HCT116 (cell line): Measurements from ENCODE around the gene NSF. TPM values are rescaled to one million over a fixed set of nuclear protein-coding genes. Genes with fewer than 3 reads are reported as not detected.

ENCODE experiments used
- ATAC-seq: fragments of 200-7000 bp; cut with Tn5 transposase; 2 replicates; pipeline ENCODE4 v1.9.1; 2020; ENCODE audit warnings: mild to moderate bottlenecking, moderate library complexity
- BruUV-seq: library from RNA; stranded (reverse); fragments of 400-500 nt; replicated peaks from 2 replicates; lab custom pipeline; 2021; lab: Mats Ljungman, UMichigan
- CTCF ChIA-PET: fragments of 300-600 bp; sonication (Branson Sonifier 250); formaldehyde crosslinking; loops from one replicate; lab custom pipeline; 2021; ENCODE audit warnings: antibody characterized with exemption; lab: Charles Lee
- POLR2A ChIA-PET: fragments of 300-600, 350-600 bp; sonication (Branson Sonifier 250); formaldehyde crosslinking; loops from one replicate; lab custom pipeline; 2021; ENCODE audit warnings: antibody characterized with exemption; lab: Charles Lee
- RAD21 ChIA-PET, 2 experiments: fragments of 300-600 bp; sonication (Branson Sonifier 250); formaldehyde crosslinking; loops; one replicate each; lab custom pipeline; 2023; ENCODE audit warnings: low total read pairs in 2 of 2; ENCODE audit not compliant: uncharacterized antibody in 2 of 2, unreplicated experiment in 2 of 2, low non-redundant PET in 1 of 2; lab: Charles Lee
- DNase-seq: peaks from one replicate; pipeline ENCODE4 v3.0.0-alpha.2; 2010; ENCODE audit warnings: low read depth, low spot score
- H2AFZ ChIP-seq: fragments of 200-600 bp; shearing (Covaris generic), sonication (generic); 2 replicates; pipeline ENCODE4 v1.6.1; 2017; ENCODE audit warnings: low read depth, mixed run types, mixed read lengths, antibody characterized with exemption, low read length; ENCODE audit not compliant: poor library complexity, severe bottlenecking
- H3K27ac ChIP-seq: 2 replicates; pipeline ENCODE4 v1.5.1; 2012; ENCODE audit warnings: low read depth, low read length
- H3K27me3 ChIP-seq: fragments of 200-600 bp; sonication (generic); 2 replicates; pipeline ENCODE4 v1.6.1; 2016; ENCODE audit warnings: mixed run types, low read length, mixed read lengths; ENCODE audit not compliant: insufficient read depth
- H3K36me3 ChIP-seq, 2 experiments: fragments of 200-500 bp in 1 of 2; fragments of 200-600 bp in 1 of 2; sonication (Bioruptor generic) in 1 of 2; sonication (generic) in 1 of 2; 2 replicates each; pipeline versions ENCODE4 v1.5.1 to v1.6.1; 2014 to 2016; ENCODE audit warnings: low read length in 2 of 2, inconsistent platforms in 1 of 2, mixed read lengths in 1 of 2, mixed run types in 1 of 2; ENCODE audit not compliant: insufficient read depth in 2 of 2, control insufficient read depth in 1 of 2
- H3K4me1 ChIP-seq, 2 experiments: fragments of 200-600 bp in 1 of 2; sonication (generic) in 1 of 2; 2 replicates each; pipeline versions ENCODE4 v1.5.1 to v1.6.1; 2012 to 2017; ENCODE audit warnings: low read length in 2 of 2, inconsistent platforms in 1 of 2, mild to moderate bottlenecking in 1 of 2, mixed read lengths in 1 of 2, mixed run types in 1 of 2, moderate library complexity in 1 of 2; ENCODE audit not compliant: insufficient read depth in 2 of 2, control insufficient read depth in 1 of 2
- H3K4me2 ChIP-seq: fragments of 200-600 bp; sonication (generic); 2 replicates; pipeline ENCODE4 v1.6.1; 2017; ENCODE audit warnings: mixed run types, low read length, mixed read lengths
- H3K4me3 ChIP-seq, 2 experiments: fragments of 200-600 bp in 1 of 2; sonication (generic) in 1 of 2; replicated peaks in 1 of 2; 2 replicates each; pipeline ENCODE4 v1.5.1; 2011 to 2016; ENCODE audit warnings: low read length in 2 of 2, control low read depth in 1 of 2, low read depth in 1 of 2, mild to moderate bottlenecking in 1 of 2, mixed read lengths in 1 of 2, mixed run types in 1 of 2
- H3K79me2 ChIP-seq: fragments of 200-600 bp; sonication (generic); 2 replicates; pipeline ENCODE4 v1.6.1; 2017; ENCODE audit warnings: mild to moderate bottlenecking, mixed run types, low read length, moderate library complexity, mixed read lengths; ENCODE audit not compliant: insufficient read depth
- H3K9ac ChIP-seq: fragments of 200-600 bp; sonication (generic); 2 replicates; pipeline ENCODE4 v1.6.1; 2016; ENCODE audit warnings: low read length, mixed read lengths
- H3K9me2 ChIP-seq: fragments of 200-600 bp; sonication (generic), shearing (Covaris generic); 2 replicates; pipeline ENCODE4 v1.6.1; 2017; ENCODE audit warnings: mixed run types, mild to moderate bottlenecking, moderate library complexity; ENCODE audit not compliant: insufficient read depth
- H3K9me3 ChIP-seq, 2 experiments: fragments of 200-500 bp in 1 of 2; fragments of 200-600 bp in 1 of 2; sonication (Bioruptor generic) in 1 of 2; sonication (generic) in 1 of 2; 2 replicates each; pipeline ENCODE4 v1.6.1; 2014 to 2017; ENCODE audit warnings: low read length in 2 of 2, mixed read lengths in 2 of 2, inconsistent platforms in 1 of 2, low read depth in 1 of 2, mild to moderate bottlenecking in 1 of 2, mixed run types in 1 of 2, moderate library complexity in 1 of 2; ENCODE audit not compliant: control insufficient read depth in 1 of 2, insufficient read depth in 1 of 2
- H4K20me1 ChIP-seq: fragments of 200-600 bp; sonication (generic), shearing (Covaris generic); 2 replicates; pipeline ENCODE4 v1.6.1; 2017; ENCODE audit warnings: mixed run types, mild to moderate bottlenecking, moderate library complexity; ENCODE audit not compliant: insufficient read depth
- CBX3 ChIP-seq: IDR thresholded peaks from 2 replicates; pipeline ENCODE4 v1.6.1; 2012; ENCODE audit warnings: low read depth
- CTCF ChIP-seq, 3 experiments: fragments of 200-600 bp in 1 of 3; sonication (generic) in 1 of 3; IDR thresholded peaks in 2 of 3; conservative IDR thresholded peaks in 1 of 3; 2 replicates each; pipeline ENCODE4 v1.5.1; 2012 to 2017; ENCODE audit warnings: low read depth in 2 of 3, low read length in 2 of 3, antibody characterized with exemption in 1 of 3, borderline replicate concordance in 1 of 3, control low read depth in 1 of 3, mild to moderate bottlenecking in 1 of 3, mixed read lengths in 1 of 3, mixed run types in 1 of 3, moderate library complexity in 1 of 3; ENCODE audit not compliant: insufficient read depth in 1 of 3
- ELF1 ChIP-seq: IDR thresholded peaks from 2 replicates; pipeline ENCODE4 v1.6.1; 2012; ENCODE audit warnings: low read depth, borderline replicate concordance
- EZH2 ChIP-seq: fragments of 200-600 bp; sonication (generic); IDR thresholded peaks from 2 replicates; pipeline ENCODE4 v1.6.1; 2017; ENCODE audit warnings: antibody characterized with exemption, mixed run types
- EZH2phosphoT487 ChIP-seq: fragments of 200-600 bp; IDR thresholded peaks from 2 replicates; pipeline ENCODE4 v1.6.1; 2018; ENCODE audit warnings: antibody characterized with exemption, borderline replicate concordance
- FOSL1 ChIP-seq: IDR thresholded peaks from 2 replicates; pipeline ENCODE4 v1.6.1; 2012; ENCODE audit warnings: low read depth
- POLR2A ChIP-seq: IDR thresholded peaks from 2 replicates; pipeline ENCODE4 v1.7.0; 2011; ENCODE audit warnings: borderline replicate concordance; ENCODE audit not compliant: insufficient read depth, insufficient read length; ENCODE audit errors: extremely low read depth
- POLR2AphosphoS5 ChIP-seq: IDR thresholded peaks from 2 replicates; pipeline ENCODE4 v1.6.1; 2011; ENCODE audit warnings: mild to moderate bottlenecking, low read depth, low read length, moderate library complexity
- RAD21 ChIP-seq: IDR thresholded peaks from 2 replicates; pipeline ENCODE4 v1.6.1; 2012; ENCODE audit warnings: low read depth, mild to moderate bottlenecking
- SRF ChIP-seq: IDR thresholded peaks from 2 replicates; pipeline ENCODE4 v1.6.1; 2012; ENCODE audit warnings: low read depth
- YY1 ChIP-seq: IDR thresholded peaks from 2 replicates; pipeline ENCODE4 v1.6.1; 2011; ENCODE audit warnings: low read length, low read depth, moderate library complexity, mild to moderate bottlenecking; ENCODE audit not compliant: insufficient replicate concordance; ENCODE audit errors: extremely low read depth
- ZBTB33 ChIP-seq: IDR thresholded peaks from 2 replicates; pipeline ENCODE4 v1.6.1; 2011; ENCODE audit warnings: mild to moderate bottlenecking, low read length, moderate library complexity; ENCODE audit not compliant: insufficient replicate concordance; ENCODE audit errors: extremely low read depth
- ZNF274 ChIP-seq: fragments of 200-500 bp; sonication (Bioruptor generic); IDR thresholded peaks from 2 replicates; pipeline ENCODE4 v1.6.1; 2014; ENCODE audit warnings: mild to moderate bottlenecking, low read depth, low read length, inconsistent platforms
- intact Hi-C: fragments of 100-400 bp; cut with micrococcal nuclease; formaldehyde crosslinking; loops from 2 replicates; pipeline ENCODE4 v1.10.0; 2022
- total RNA-seq: library from RNA; stranded (reverse); gene quantifications from one replicate; pipeline ENCODE4 v1.2.1, GENCODE V29; 2021; ENCODE audit not compliant: unreplicated experiment

Gene NSF
- total RNA-seq, 1 experiment from 2014 or later: 61.1 TPM

DNA sequence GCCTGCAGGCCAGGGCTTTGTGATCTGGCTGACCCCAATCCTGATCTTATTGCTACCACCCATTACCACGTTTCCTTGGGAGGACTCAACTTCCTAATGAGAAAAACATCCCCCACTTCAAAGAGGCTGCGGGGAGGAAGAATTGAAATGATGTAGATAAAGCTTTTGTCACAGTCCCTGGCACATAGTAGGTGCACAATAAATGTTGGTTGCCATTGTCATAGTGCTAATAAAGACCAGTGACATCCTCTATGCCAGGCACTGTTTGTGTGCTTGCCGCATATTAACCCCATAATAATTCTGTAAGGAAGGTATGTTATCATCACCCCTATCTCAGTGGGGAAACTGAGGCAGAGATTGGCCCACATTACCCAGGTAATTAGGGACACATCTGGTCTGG, 205.6 kb downstream of the NSF start:
- H3K9me3 ChIP-seq: no peaks in the 10 kb centered on the region
- ChIA-PET CTCF (no interaction called here), POLR2A (no interaction called here), RAD21 (no interaction called here)
- H3K27ac ChIP-seq: peak overlapping the region; percentile 71
- DNase-seq: no peak
- H3K9ac ChIP-seq: peak overlapping the region; percentile 40; the same call in 1 of the 2 replicates
- BruUV-seq: no TSS peak
- H3K4me1 ChIP-seq: peaks cover 23 to 31% of the 10 kb centered on the region in 2 experiments
- H3K27me3 ChIP-seq: no peaks in the 10 kb centered on the region
- H2AFZ ChIP-seq: peak overlapping the region; percentile 67
- ATAC-seq: no peak
- H4K20me1 ChIP-seq: no peaks in the 10 kb centered on the region
- H3K9me2 ChIP-seq: no peaks in the 10 kb centered on the region
- no peaks in the 10 kb centered on the region for H3K79me2 ChIP-seq
- peak overlapping the region; percentile 68 for H3K4me2 ChIP-seq
- no peak for TF ChIP-seq ZNF274
- 0 out of 6 replicates have a peak, but pooled peaks of 1 of the 3 experiments have one; percentile 7 for TF ChIP-seq CTCF (IDR thresholded peaks at IDR 0.05 in 2 of 3, conservative IDR thresholded peaks at IDR 0.05 in 1 of 3; ENCODE audit: borderline replicate concordance in 1 of 3, insufficient read depth in 1 of 3, low read depth in 2 of 3, low read length in 2 of 3)
- H3K36me3 ChIP-seq: no peaks in the 10 kb centered on the region
- intact Hi-C loops: no loop called here
- peak overlapping the region in 1 of 2 experiments; percentile 44; a peak in 2 of 4 replicates for H3K4me3 ChIP-seq

DNA sequence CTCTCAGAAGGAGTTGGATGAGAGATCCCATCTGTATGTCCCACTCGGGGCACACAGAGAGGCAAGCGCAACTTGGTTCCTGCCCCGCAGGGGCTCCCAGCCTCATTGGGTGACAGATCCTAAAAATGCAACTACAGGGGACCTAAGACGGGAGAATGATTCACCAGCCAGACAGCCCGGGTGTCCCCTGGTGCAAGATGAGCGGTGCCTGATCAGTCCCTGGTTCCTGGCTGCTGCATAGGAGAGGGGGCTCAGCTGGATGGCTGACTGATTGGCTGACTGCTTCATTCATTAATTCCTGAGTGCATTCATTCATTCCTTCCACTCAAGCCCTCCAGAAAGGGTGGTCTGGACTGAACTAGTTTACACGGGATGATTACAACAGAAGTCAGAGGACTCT, 206.1 kb downstream of the NSF start:
- no peak for ATAC-seq
- H3K79me2 ChIP-seq: no peaks in the 10 kb centered on the region
- peak overlapping the region; percentile 68 for H3K4me2 ChIP-seq
- ChIA-PET POLR2A (no interaction called here), CTCF (no interaction called here), RAD21 (no interaction called here)
- DNase-seq: no peak
- H3K27ac ChIP-seq: no peak overlapping the region
- no peak overlapping the region for H3K4me3 ChIP-seq
- no peaks in the 10 kb centered on the region for H3K27me3 ChIP-seq
- no peaks in the 10 kb centered on the region for H3K36me3 ChIP-seq
- H3K9me3 ChIP-seq: no peaks in the 10 kb centered on the region
- no peaks in the 10 kb centered on the region for H4K20me1 ChIP-seq
- no TSS peak for BruUV-seq
- intact Hi-C loops: no loop called here
- H3K9ac ChIP-seq: no peak overlapping the region
- no peak overlapping the region for H2AFZ ChIP-seq
- peaks cover 23 to 31% of the 10 kb centered on the region in 2 experiments for H3K4me1 ChIP-seq
- no peaks in the 10 kb centered on the region for H3K9me2 ChIP-seq
- no peak for TF ChIP-seq POLR2A
- TF ChIP-seq ZNF274: no peak
- TF ChIP-seq CTCF (IDR thresholded peaks at IDR 0.05 in 2 of 3, conservative IDR thresholded peaks at IDR 0.05 in 1 of 3; ENCODE audit: borderline replicate concordance in 1 of 3, insufficient read depth in 1 of 3, low read depth in 2 of 3, low read length in 2 of 3): no peak
- no peak for TF ChIP-seq SRF
- no peak for TF ChIP-seq ZBTB33
- TF ChIP-seq POLR2AphosphoS5: no peak
- TF ChIP-seq FOSL1: no peak
- TF ChIP-seq YY1: no peak
- TF ChIP-seq EZH2: no peak
- TF ChIP-seq RAD21: no peak
- no peak for TF ChIP-seq EZH2phosphoT487
- no peak for TF ChIP-seq ELF1
- TF ChIP-seq CBX3: no peak
